Endometrial microvascular endothelial cells (primary cell): ENCODE data around the gene PMPCA. TPM values are rescaled to one million over a fixed set of nuclear protein-coding genes. Genes with fewer than 3 reads are reported as not detected.

Source experiments
- in situ Hi-C: cut with HindIII; loops from 2 replicates; pipeline ENCODE4 v1.10.0; 2017; ENCODE audit warnings: low sequenced_read_pairs, low pct_unique_long_range_greater_than_20kb; ENCODE audit errors: inconsistent ontology term
- total RNA-seq: library from RNA; depleted of rRNA; stranded (reverse); fragments of >200 nt; gene quantifications from one replicate; pipeline ENCODE4 v1.2.3, GENCODE V29; 2015; ENCODE audit errors: inconsistent ontology term

PMPCA gene
- total RNA-seq, 1 donor from 2014 or later, result 57.7 TPM

- in situ Hi-C loops, result no loop called here
Measured at GRCh38 chr9:136391737-136392537, 18.5 kb upstream of the PMPCA start.

GRCh38 chr9:136392538-136393449, 17.7 kb upstream of the PMPCA start:
- in situ Hi-C loops, result no loop called here

GRCh38 chr9:136393531-136393930, 16.9 kb upstream of the PMPCA start:
- in situ Hi-C loops, result no loop called here

- in situ Hi-C loops, result no loop called here
Measured at GRCh38 chr9:136394312-136395019, 16.0 kb upstream of the PMPCA start.

- in situ Hi-C loops, result no loop called here
Measured at GRCh38 chr9:136395020-136395340, 15.5 kb upstream of the PMPCA start.

GRCh38 chr9:136395345-136396218, 14.9 kb upstream of the PMPCA start:
- in situ Hi-C loops, result no loop called here

GRCh38 chr9:136396219-136396515, 14.3 kb upstream of the PMPCA start:
- in situ Hi-C loops, result no loop called here

- in situ Hi-C loops, result no loop called here
Measured at GRCh38 chr9:136397643-136398042, 12.8 kb upstream of the PMPCA start.

GRCh38 chr9:136398286-136398685, 12.2 kb upstream of the PMPCA start:
- in situ Hi-C loops, result no loop called here

- in situ Hi-C loops, result no loop called here
Measured at GRCh38 chr9:136399176-136400037, 11.1 kb upstream of the PMPCA start.

- in situ Hi-C loops, result no loop called here
Measured at GRCh38 chr9:136400038-136400834, 10.2 kb upstream of the PMPCA start, which contains the start of gene SNAPC4. TSS of gene SNAPC4 (minus strand) at chr9:136400170. CDS start at chr9:136398428, 1,742 bp downstream.

GRCh38 chr9:136401173-136401922, 9.1 kb upstream of the PMPCA start:
- in situ Hi-C loops, result no loop called here

- in situ Hi-C loops, result no loop called here
Measured at GRCh38 chr9:136402067-136402466, 8.4 kb upstream of the PMPCA start.

- in situ Hi-C loops, result no loop called here
Measured at GRCh38 chr9:136403538-136403914, 6.9 kb upstream of the PMPCA start.

GRCh38 chr9:136403915-136404800, 6.3 kb upstream of the PMPCA start:
- in situ Hi-C loops, result no loop called here

GRCh38 chr9:136404801-136405136, 5.7 kb upstream of the PMPCA start:
- in situ Hi-C loops, result no loop called here
